SK-N-SH treated with all-trans-retinoic acid at 6 μM for 48 hours (cell line): ENCODE measurements around the gene RPS19.

Experiments
- CSDC2 ChIP-seq: fragments of 250-450 bp; sonication (Bioruptor Pico); IDR thresholded peaks from 2 replicates; pipeline ENCODE4 v1.5.0; 2020; ENCODE audit warnings: mild to moderate bottlenecking, moderate library complexity
- ISL1 ChIP-seq: fragments of 250-450 bp; sonication (Bioruptor Pico); IDR thresholded peaks from 2 replicates; pipeline ENCODE4 v2.1.2; 2022; ENCODE audit warnings: mild to moderate bottlenecking, moderate library complexity
- TOX ChIP-seq: fragments of 250-450 bp; sonication (Bioruptor Pico); IDR thresholded peaks from 2 replicates; pipeline ENCODE4 v1.8.0; 2021; ENCODE audit warnings: mild to moderate bottlenecking, moderate library complexity, borderline replicate concordance
- ZC3H10 ChIP-seq: fragments of 250-450 bp; sonication (Bioruptor Pico); IDR thresholded peaks from 2 replicates; pipeline ENCODE4 v1.5.1; 2021; ENCODE audit warnings: mild to moderate bottlenecking, moderate library complexity
- ZFP3 ChIP-seq: fragments of 250-450 bp; sonication (Bioruptor Pico); IDR thresholded peaks from 2 replicates; pipeline ENCODE4 v1.5.0; 2020; ENCODE audit warnings: mild to moderate bottlenecking, moderate library complexity
- ZFP30 ChIP-seq: fragments of 450-650 bp; formaldehyde crosslinking; IDR thresholded peaks from 2 replicates; pipeline ENCODE4 v1.5.0; 2022; ENCODE audit warnings: mild to moderate bottlenecking, moderate library complexity
- ZNF70 ChIP-seq: fragments of 450-650 bp; formaldehyde crosslinking; IDR thresholded peaks from 2 replicates; pipeline ENCODE4 v1.5.0; 2020; ENCODE audit warnings: mild to moderate bottlenecking, moderate library complexity
- TF ChIP-seq, protein P1 (sequence below): fragments of 250-450 bp; sonication (Bioruptor Pico); IDR thresholded peaks from 2 replicates; pipeline ENCODE4 v1.8.0; 2021; ENCODE audit warnings: low read depth, mild to moderate bottlenecking, moderate library complexity, borderline replicate concordance

DNA sequence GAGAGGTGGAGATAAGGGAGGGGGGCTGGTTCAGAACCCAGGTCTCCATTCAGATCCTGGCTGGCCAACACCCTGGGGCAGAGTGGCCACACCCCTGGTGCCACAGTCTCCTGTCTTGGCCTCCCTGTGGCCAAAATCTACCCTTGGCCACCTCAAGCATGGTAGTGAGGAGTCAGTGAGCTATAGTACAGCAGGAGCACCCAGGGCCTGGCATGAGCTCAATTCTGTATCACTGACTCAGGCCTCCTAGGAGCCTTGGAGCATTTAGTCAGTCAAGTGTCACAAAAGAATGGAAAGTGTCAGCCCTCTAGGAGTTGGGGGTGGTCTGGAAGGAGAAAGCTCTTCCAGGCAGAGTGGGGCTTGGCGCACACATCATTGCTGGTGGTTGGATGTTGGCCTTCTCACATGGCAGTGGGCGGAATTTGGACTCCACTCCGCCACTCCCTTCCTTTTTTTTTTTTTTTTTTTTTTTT lies 10.4 kb downstream of the RPS19 start:
- TF ChIP-seq ZC3H10 (CRISPR knock-in tag), result no peak
- TF ChIP-seq ZFP3 (CRISPR knock-in tag), result no peak
- TF ChIP-seq, protein P1, sequence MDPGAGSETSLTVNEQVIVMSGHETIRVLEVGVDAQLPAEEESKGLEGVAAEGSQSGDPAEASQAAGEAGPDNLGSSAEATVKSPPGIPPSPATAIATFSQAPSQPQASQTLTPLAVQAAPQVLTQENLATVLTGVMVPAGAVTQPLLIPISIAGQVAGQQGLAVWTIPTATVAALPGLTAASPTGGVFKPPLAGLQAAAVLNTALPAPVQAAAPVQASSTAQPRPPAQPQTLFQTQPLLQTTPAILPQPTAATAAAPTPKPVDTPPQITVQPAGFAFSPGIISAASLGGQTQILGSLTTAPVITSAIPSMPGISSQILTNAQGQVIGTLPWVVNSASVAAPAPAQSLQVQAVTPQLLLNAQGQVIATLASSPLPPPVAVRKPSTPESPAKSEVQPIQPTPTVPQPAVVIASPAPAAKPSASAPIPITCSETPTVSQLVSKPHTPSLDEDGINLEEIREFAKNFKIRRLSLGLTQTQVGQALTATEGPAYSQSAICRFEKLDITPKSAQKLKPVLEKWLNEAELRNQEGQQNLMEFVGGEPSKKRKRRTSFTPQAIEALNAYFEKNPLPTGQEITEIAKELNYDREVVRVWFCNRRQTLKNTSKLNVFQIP (CRISPR knock-in tag), result no peak
- TF ChIP-seq ZFP30, result no peak
- no peak for TF ChIP-seq TOX
- TF ChIP-seq ZNF70 (CRISPR knock-in tag), result no peak
- TF ChIP-seq ISL1 (CRISPR knock-in tag), result no peak
- no peak for TF ChIP-seq CSDC2 (CRISPR knock-in tag)
